HCT116 (cell line): ENCODE results near the gene SEH1L. TPM values are rescaled to one million over a fixed set of nuclear protein-coding genes. Genes with fewer than 3 reads are reported as not detected.

Source experiments
- ATAC-seq: fragments of 200-7000 bp; cut with Tn5 transposase; 2 replicates; pipeline ENCODE4 v1.9.1; 2020; ENCODE audit warnings: mild to moderate bottlenecking, moderate library complexity
- BruUV-seq: library from RNA; stranded (reverse); fragments of 400-500 nt; replicated peaks from 2 replicates; lab custom pipeline; 2021; lab: Mats Ljungman, UMichigan
- CTCF ChIA-PET: fragments of 300-600 bp; sonication (Branson Sonifier 250); formaldehyde crosslinking; loops from one replicate; lab custom pipeline; 2021; ENCODE audit warnings: antibody characterized with exemption; lab: Charles Lee
- POLR2A ChIA-PET: fragments of 300-600, 350-600 bp; sonication (Branson Sonifier 250); formaldehyde crosslinking; loops from one replicate; lab custom pipeline; 2021; ENCODE audit warnings: antibody characterized with exemption; lab: Charles Lee
- RAD21 ChIA-PET, 2 experiments: fragments of 300-600 bp; sonication (Branson Sonifier 250); formaldehyde crosslinking; loops; one replicate each; lab custom pipeline; 2023; ENCODE audit warnings: low total read pairs in 2 of 2; ENCODE audit not compliant: uncharacterized antibody in 2 of 2, unreplicated experiment in 2 of 2, low non-redundant PET in 1 of 2; lab: Charles Lee
- DNase-seq: peaks from one replicate; pipeline ENCODE4 v3.0.0-alpha.2; 2010; ENCODE audit warnings: low read depth, low spot score
- H2AFZ ChIP-seq: fragments of 200-600 bp; shearing (Covaris generic), sonication (generic); 2 replicates; pipeline ENCODE4 v1.6.1; 2017; ENCODE audit warnings: low read depth, mixed run types, mixed read lengths, antibody characterized with exemption, low read length; ENCODE audit not compliant: poor library complexity, severe bottlenecking
- H3K27ac ChIP-seq: 2 replicates; pipeline ENCODE4 v1.5.1; 2012; ENCODE audit warnings: low read depth, low read length
- H3K27me3 ChIP-seq: fragments of 200-600 bp; sonication (generic); 2 replicates; pipeline ENCODE4 v1.6.1; 2016; ENCODE audit warnings: mixed run types, low read length, mixed read lengths; ENCODE audit not compliant: insufficient read depth
- H3K36me3 ChIP-seq, 2 experiments: fragments of 200-500 bp in 1 of 2; fragments of 200-600 bp in 1 of 2; sonication (Bioruptor generic) in 1 of 2; sonication (generic) in 1 of 2; 2 replicates each; pipeline versions ENCODE4 v1.5.1 to v1.6.1; 2014 to 2016; ENCODE audit warnings: low read length in 2 of 2, inconsistent platforms in 1 of 2, mixed read lengths in 1 of 2, mixed run types in 1 of 2; ENCODE audit not compliant: insufficient read depth in 2 of 2, control insufficient read depth in 1 of 2
- H3K4me1 ChIP-seq, 2 experiments: fragments of 200-600 bp in 1 of 2; sonication (generic) in 1 of 2; 2 replicates each; pipeline versions ENCODE4 v1.5.1 to v1.6.1; 2012 to 2017; ENCODE audit warnings: low read length in 2 of 2, inconsistent platforms in 1 of 2, mild to moderate bottlenecking in 1 of 2, mixed read lengths in 1 of 2, mixed run types in 1 of 2, moderate library complexity in 1 of 2; ENCODE audit not compliant: insufficient read depth in 2 of 2, control insufficient read depth in 1 of 2
- H3K4me2 ChIP-seq: fragments of 200-600 bp; sonication (generic); 2 replicates; pipeline ENCODE4 v1.6.1; 2017; ENCODE audit warnings: mixed run types, low read length, mixed read lengths
- H3K4me3 ChIP-seq, 2 experiments: fragments of 200-600 bp in 1 of 2; sonication (generic) in 1 of 2; replicated peaks in 1 of 2; 2 replicates each; pipeline ENCODE4 v1.5.1; 2011 to 2016; ENCODE audit warnings: low read length in 2 of 2, control low read depth in 1 of 2, low read depth in 1 of 2, mild to moderate bottlenecking in 1 of 2, mixed read lengths in 1 of 2, mixed run types in 1 of 2
- H3K79me2 ChIP-seq: fragments of 200-600 bp; sonication (generic); 2 replicates; pipeline ENCODE4 v1.6.1; 2017; ENCODE audit warnings: mild to moderate bottlenecking, mixed run types, low read length, moderate library complexity, mixed read lengths; ENCODE audit not compliant: insufficient read depth
- H3K9ac ChIP-seq: fragments of 200-600 bp; sonication (generic); 2 replicates; pipeline ENCODE4 v1.6.1; 2016; ENCODE audit warnings: low read length, mixed read lengths
- H3K9me2 ChIP-seq: fragments of 200-600 bp; sonication (generic), shearing (Covaris generic); 2 replicates; pipeline ENCODE4 v1.6.1; 2017; ENCODE audit warnings: mixed run types, mild to moderate bottlenecking, moderate library complexity; ENCODE audit not compliant: insufficient read depth
- H3K9me3 ChIP-seq, 2 experiments: fragments of 200-500 bp in 1 of 2; fragments of 200-600 bp in 1 of 2; sonication (Bioruptor generic) in 1 of 2; sonication (generic) in 1 of 2; 2 replicates each; pipeline ENCODE4 v1.6.1; 2014 to 2017; ENCODE audit warnings: low read length in 2 of 2, mixed read lengths in 2 of 2, inconsistent platforms in 1 of 2, low read depth in 1 of 2, mild to moderate bottlenecking in 1 of 2, mixed run types in 1 of 2, moderate library complexity in 1 of 2; ENCODE audit not compliant: control insufficient read depth in 1 of 2, insufficient read depth in 1 of 2
- H4K20me1 ChIP-seq: fragments of 200-600 bp; sonication (generic), shearing (Covaris generic); 2 replicates; pipeline ENCODE4 v1.6.1; 2017; ENCODE audit warnings: mixed run types, mild to moderate bottlenecking, moderate library complexity; ENCODE audit not compliant: insufficient read depth
- CBX3 ChIP-seq: IDR thresholded peaks from 2 replicates; pipeline ENCODE4 v1.6.1; 2012; ENCODE audit warnings: low read depth
- EGR1 ChIP-seq: IDR thresholded peaks from 2 replicates; pipeline ENCODE4 v1.6.1; 2012; ENCODE audit warnings: low read depth
- ELF1 ChIP-seq: IDR thresholded peaks from 2 replicates; pipeline ENCODE4 v1.6.1; 2012; ENCODE audit warnings: low read depth, borderline replicate concordance
- EZH2 ChIP-seq: fragments of 200-600 bp; sonication (generic); IDR thresholded peaks from 2 replicates; pipeline ENCODE4 v1.6.1; 2017; ENCODE audit warnings: antibody characterized with exemption, mixed run types
- EZH2phosphoT487 ChIP-seq: fragments of 200-600 bp; IDR thresholded peaks from 2 replicates; pipeline ENCODE4 v1.6.1; 2018; ENCODE audit warnings: antibody characterized with exemption, borderline replicate concordance
- FOSL1 ChIP-seq: IDR thresholded peaks from 2 replicates; pipeline ENCODE4 v1.6.1; 2012; ENCODE audit warnings: low read depth
- JUND ChIP-seq: IDR thresholded peaks from 2 replicates; pipeline ENCODE4 v1.6.1; 2012
- POLR2A ChIP-seq: IDR thresholded peaks from 2 replicates; pipeline ENCODE4 v1.7.0; 2011; ENCODE audit warnings: borderline replicate concordance; ENCODE audit not compliant: insufficient read depth, insufficient read length; ENCODE audit errors: extremely low read depth
- SP1 ChIP-seq: IDR thresholded peaks from 2 replicates; pipeline ENCODE4 v1.6.1; 2012; ENCODE audit warnings: low read depth
- SRF ChIP-seq: IDR thresholded peaks from 2 replicates; pipeline ENCODE4 v1.6.1; 2012; ENCODE audit warnings: low read depth
- TCF7L2 ChIP-seq: IDR thresholded peaks from 2 replicates; pipeline ENCODE4 v1.7.0; 2011; ENCODE audit warnings: borderline replicate concordance, inconsistent platforms; ENCODE audit not compliant: insufficient read depth, insufficient read length; ENCODE audit errors: extremely low read depth
- YY1 ChIP-seq: IDR thresholded peaks from 2 replicates; pipeline ENCODE4 v1.6.1; 2011; ENCODE audit warnings: low read length, low read depth, moderate library complexity, mild to moderate bottlenecking; ENCODE audit not compliant: insufficient replicate concordance; ENCODE audit errors: extremely low read depth
- ZFX ChIP-seq: fragments of 450-650 bp; IDR thresholded peaks from 2 replicates; pipeline ENCODE4 v1.6.1; 2017
- intact Hi-C: fragments of 100-400 bp; cut with micrococcal nuclease; formaldehyde crosslinking; loops from 2 replicates; pipeline ENCODE4 v1.10.0; 2022
- total RNA-seq: library from RNA; stranded (reverse); gene quantifications from one replicate; pipeline ENCODE4 v1.2.1, GENCODE V29; 2021; ENCODE audit not compliant: unreplicated experiment
- TF ChIP-seq, protein P1 (sequence below): IDR thresholded peaks from 2 replicates; pipeline ENCODE4 v1.6.1; 2012; ENCODE audit warnings: low read depth
- TF ChIP-seq, protein P2 (sequence below): IDR thresholded peaks from 2 replicates; pipeline ENCODE4 v1.6.1; 2012
- TF ChIP-seq, protein P3 (sequence below): IDR thresholded peaks from 2 replicates; pipeline ENCODE4 v1.6.1; 2011; ENCODE audit warnings: mild to moderate bottlenecking, low read length, moderate library complexity; ENCODE audit not compliant: insufficient replicate concordance; ENCODE audit errors: extremely low read depth
- TF ChIP-seq, protein P4 (sequence below), 3 experiments: fragments of 200-600 bp in 1 of 3; sonication (generic) in 1 of 3; IDR thresholded peaks in 2 of 3; conservative IDR thresholded peaks in 1 of 3; 2 replicates each; pipeline ENCODE4 v1.5.1; 2012 to 2017; ENCODE audit warnings: low read depth in 2 of 3, low read length in 2 of 3, antibody characterized with exemption in 1 of 3, borderline replicate concordance in 1 of 3, control low read depth in 1 of 3, mild to moderate bottlenecking in 1 of 3, mixed read lengths in 1 of 3, mixed run types in 1 of 3, moderate library complexity in 1 of 3; ENCODE audit not compliant: insufficient read depth in 1 of 3
- TF ChIP-seq, protein P5 (sequence below): IDR thresholded peaks from 2 replicates; pipeline ENCODE4 v1.6.1; 2012

The SEH1L gene
- total RNA-seq, 1 experiment from 2014 or later: 83.7 TPM

DNA sequence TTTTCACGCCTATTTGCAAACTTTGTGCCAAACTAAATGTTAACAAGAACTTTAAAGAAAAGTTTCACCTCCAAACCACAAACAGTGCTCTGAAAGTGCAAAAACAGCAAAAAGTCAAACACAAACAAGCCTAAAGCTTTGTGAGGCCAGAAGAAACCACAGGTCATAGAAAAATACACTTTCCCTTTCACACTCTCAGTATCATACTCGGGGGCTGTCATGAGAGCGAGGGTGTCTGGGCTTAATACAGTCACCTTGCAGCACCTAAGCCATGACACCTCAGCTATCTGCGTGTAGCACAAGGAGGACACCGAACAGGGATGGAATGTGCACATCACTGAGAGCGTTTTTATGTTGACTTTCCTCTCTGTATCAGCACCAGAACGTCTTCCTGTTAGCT lies 26.6 kb upstream of the SEH1L start:
- RAD21 ChIA-PET: no interaction called here
- POLR2A ChIA-PET: no interaction called here
- no peaks in the 10 kb centered on the region for H3K9me2 ChIP-seq
- no peaks in the 10 kb centered on the region for H3K4me1 ChIP-seq
- CTCF ChIA-PET: no interaction called here
- no peaks in the 10 kb centered on the region for H3K79me2 ChIP-seq
- no peak overlapping the region for H3K9ac ChIP-seq
- no TSS peak for BruUV-seq
- H3K4me2 ChIP-seq: no peak overlapping the region
- H3K9me3 ChIP-seq: no peaks in the 10 kb centered on the region
- no peak overlapping the region for H3K4me3 ChIP-seq
- H3K36me3 ChIP-seq: no peaks in the 10 kb centered on the region
- H4K20me1 ChIP-seq: no peaks in the 10 kb centered on the region
- H3K27ac ChIP-seq: no peak overlapping the region
- TF ChIP-seq POLR2A: no peak
- TF ChIP-seq FOSL1: no peak
- TF ChIP-seq, protein P1, sequence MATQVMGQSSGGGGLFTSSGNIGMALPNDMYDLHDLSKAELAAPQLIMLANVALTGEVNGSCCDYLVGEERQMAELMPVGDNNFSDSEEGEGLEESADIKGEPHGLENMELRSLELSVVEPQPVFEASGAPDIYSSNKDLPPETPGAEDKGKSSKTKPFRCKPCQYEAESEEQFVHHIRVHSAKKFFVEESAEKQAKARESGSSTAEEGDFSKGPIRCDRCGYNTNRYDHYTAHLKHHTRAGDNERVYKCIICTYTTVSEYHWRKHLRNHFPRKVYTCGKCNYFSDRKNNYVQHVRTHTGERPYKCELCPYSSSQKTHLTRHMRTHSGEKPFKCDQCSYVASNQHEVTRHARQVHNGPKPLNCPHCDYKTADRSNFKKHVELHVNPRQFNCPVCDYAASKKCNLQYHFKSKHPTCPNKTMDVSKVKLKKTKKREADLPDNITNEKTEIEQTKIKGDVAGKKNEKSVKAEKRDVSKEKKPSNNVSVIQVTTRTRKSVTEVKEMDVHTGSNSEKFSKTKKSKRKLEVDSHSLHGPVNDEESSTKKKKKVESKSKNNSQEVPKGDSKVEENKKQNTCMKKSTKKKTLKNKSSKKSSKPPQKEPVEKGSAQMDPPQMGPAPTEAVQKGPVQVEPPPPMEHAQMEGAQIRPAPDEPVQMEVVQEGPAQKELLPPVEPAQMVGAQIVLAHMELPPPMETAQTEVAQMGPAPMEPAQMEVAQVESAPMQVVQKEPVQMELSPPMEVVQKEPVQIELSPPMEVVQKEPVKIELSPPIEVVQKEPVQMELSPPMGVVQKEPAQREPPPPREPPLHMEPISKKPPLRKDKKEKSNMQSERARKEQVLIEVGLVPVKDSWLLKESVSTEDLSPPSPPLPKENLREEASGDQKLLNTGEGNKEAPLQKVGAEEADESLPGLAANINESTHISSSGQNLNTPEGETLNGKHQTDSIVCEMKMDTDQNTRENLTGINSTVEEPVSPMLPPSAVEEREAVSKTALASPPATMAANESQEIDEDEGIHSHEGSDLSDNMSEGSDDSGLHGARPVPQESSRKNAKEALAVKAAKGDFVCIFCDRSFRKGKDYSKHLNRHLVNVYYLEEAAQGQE: no peak
- no peak for TF ChIP-seq YY1
- TF ChIP-seq, protein P2, sequence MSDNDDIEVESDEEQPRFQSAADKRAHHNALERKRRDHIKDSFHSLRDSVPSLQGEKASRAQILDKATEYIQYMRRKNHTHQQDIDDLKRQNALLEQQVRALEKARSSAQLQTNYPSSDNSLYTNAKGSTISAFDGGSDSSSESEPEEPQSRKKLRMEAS: no peak
- TF ChIP-seq EGR1: no peak
- TF ChIP-seq ZFX: no peak
- TF ChIP-seq, protein P3, sequence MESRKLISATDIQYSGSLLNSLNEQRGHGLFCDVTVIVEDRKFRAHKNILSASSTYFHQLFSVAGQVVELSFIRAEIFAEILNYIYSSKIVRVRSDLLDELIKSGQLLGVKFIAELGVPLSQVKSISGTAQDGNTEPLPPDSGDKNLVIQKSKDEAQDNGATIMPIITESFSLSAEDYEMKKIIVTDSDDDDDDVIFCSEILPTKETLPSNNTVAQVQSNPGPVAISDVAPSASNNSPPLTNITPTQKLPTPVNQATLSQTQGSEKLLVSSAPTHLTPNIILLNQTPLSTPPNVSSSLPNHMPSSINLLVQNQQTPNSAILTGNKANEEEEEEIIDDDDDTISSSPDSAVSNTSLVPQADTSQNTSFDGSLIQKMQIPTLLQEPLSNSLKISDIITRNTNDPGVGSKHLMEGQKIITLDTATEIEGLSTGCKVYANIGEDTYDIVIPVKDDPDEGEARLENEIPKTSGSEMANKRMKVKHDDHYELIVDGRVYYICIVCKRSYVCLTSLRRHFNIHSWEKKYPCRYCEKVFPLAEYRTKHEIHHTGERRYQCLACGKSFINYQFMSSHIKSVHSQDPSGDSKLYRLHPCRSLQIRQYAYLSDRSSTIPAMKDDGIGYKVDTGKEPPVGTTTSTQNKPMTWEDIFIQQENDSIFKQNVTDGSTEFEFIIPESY: no peak
- no peak for TF ChIP-seq JUND
- no peak for TF ChIP-seq SP1
- no peak for TF ChIP-seq EZH2
- no peak for TF ChIP-seq CBX3
- TF ChIP-seq EZH2phosphoT487: no peak
- TF ChIP-seq ELF1: no peak
- TF ChIP-seq TCF7L2: no peak
- TF ChIP-seq SRF: no peak
- TF ChIP-seq, protein P4, sequence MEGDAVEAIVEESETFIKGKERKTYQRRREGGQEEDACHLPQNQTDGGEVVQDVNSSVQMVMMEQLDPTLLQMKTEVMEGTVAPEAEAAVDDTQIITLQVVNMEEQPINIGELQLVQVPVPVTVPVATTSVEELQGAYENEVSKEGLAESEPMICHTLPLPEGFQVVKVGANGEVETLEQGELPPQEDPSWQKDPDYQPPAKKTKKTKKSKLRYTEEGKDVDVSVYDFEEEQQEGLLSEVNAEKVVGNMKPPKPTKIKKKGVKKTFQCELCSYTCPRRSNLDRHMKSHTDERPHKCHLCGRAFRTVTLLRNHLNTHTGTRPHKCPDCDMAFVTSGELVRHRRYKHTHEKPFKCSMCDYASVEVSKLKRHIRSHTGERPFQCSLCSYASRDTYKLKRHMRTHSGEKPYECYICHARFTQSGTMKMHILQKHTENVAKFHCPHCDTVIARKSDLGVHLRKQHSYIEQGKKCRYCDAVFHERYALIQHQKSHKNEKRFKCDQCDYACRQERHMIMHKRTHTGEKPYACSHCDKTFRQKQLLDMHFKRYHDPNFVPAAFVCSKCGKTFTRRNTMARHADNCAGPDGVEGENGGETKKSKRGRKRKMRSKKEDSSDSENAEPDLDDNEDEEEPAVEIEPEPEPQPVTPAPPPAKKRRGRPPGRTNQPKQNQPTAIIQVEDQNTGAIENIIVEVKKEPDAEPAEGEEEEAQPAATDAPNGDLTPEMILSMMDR (IDR thresholded peaks at IDR 0.05 in 2 of 3, conservative IDR thresholded peaks at IDR 0.05 in 1 of 3; ENCODE audit: borderline replicate concordance in 1 of 3, insufficient read depth in 1 of 3, low read depth in 2 of 3, low read length in 2 of 3): no peak
- TF ChIP-seq, protein P5, sequence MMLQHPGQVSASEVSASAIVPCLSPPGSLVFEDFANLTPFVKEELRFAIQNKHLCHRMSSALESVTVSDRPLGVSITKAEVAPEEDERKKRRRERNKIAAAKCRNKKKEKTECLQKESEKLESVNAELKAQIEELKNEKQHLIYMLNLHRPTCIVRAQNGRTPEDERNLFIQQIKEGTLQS: no peak
- no peak for ATAC-seq
- intact Hi-C loops: no loop called here
- no peaks in the 10 kb centered on the region for H3K27me3 ChIP-seq
- H2AFZ ChIP-seq: no peak overlapping the region
- no peak for DNase-seq
